AG20443 (cell line): Measurements from ENCODE around the gene ITCH.
A peak's percentile ranks its signal among the peaks of the same experiment; 100 is the strongest.
"Not testable (repeated sequence)": the region's sequence is repeated elsewhere in the genome, so short reads cannot be mapped to it uniquely, and the experiment has no call there.

Source experiments
- DNase-seq: peaks from one replicate; pipeline ENCODE4 v3.0.0; 2012; ENCODE audit warnings: low spot score, mixed read lengths

ITCH gene

GRCh38 chr20:34343458-34344211 lies 19.4 kb upstream of the ITCH start:
- no peak for DNase-seq

GRCh38 chr20:34344238-34344637 lies 18.8 kb upstream of the ITCH start:
- no peak for DNase-seq

- no peak for DNase-seq
Observed at GRCh38 chr20:34345402-34345736, 17.7 kb upstream of the ITCH start.

GRCh38 chr20:34345839-34346532 lies 17.1 kb upstream of the ITCH start:
- DNase-seq: not testable (repeated sequence)

- not testable (repeated sequence) for DNase-seq
Observed at GRCh38 chr20:34346533-34346865, 16.6 kb upstream of the ITCH start.

- no peak for DNase-seq
Observed at GRCh38 chr20:34347571-34347970, 15.5 kb upstream of the ITCH start.

- DNase-seq: no peak
Observed at GRCh38 chr20:34350095-34350494, 13.0 kb upstream of the ITCH start.

GRCh38 chr20:34353467-34353866 lies 9.6 kb upstream of the ITCH start:
- not testable (repeated sequence) for DNase-seq

- no peak for DNase-seq
Observed at GRCh38 chr20:34355427-34355826, 7.6 kb upstream of the ITCH start.

GRCh38 chr20:34359729-34360128 lies 3.3 kb upstream of the ITCH start:
- not testable (repeated sequence) for DNase-seq

GRCh38 chr20:34362502-34363061 lies 491 bp upstream of the ITCH start:
- no peak for DNase-seq

GRCh38 chr20:34363465-34364222 lies 571 bp downstream of the ITCH start:
- DNase-seq: peak; percentile 74

- no peak for DNase-seq
Observed at GRCh38 chr20:34364223-34364506, 1.1 kb downstream of the ITCH start.

GRCh38 chr20:34365765-34366213 lies 2.7 kb downstream of the ITCH start:
- no peak for DNase-seq

GRCh38 chr20:34367155-34367554 lies 4.1 kb downstream of the ITCH start:
- DNase-seq: no peak

- not testable (repeated sequence) for DNase-seq
Observed at GRCh38 chr20:34367911-34368310, 4.8 kb downstream of the ITCH start.

GRCh38 chr20:34368547-34368946 lies 5.5 kb downstream of the ITCH start:
- DNase-seq: no peak

- DNase-seq: no peak
Observed at GRCh38 chr20:34369265-34369664, 6.2 kb downstream of the ITCH start.

- DNase-seq: no peak
Observed at GRCh38 chr20:34370062-34370461, 7.0 kb downstream of the ITCH start.

- no peak for DNase-seq
Observed at GRCh38 chr20:34373445-34373844, 10.4 kb downstream of the ITCH start.

GRCh38 chr20:34374209-34374760 lies 11.2 kb downstream of the ITCH start:
- DNase-seq: no peak

- DNase-seq: no peak
Observed at GRCh38 chr20:34375977-34376430, 12.9 kb downstream of the ITCH start.
